Endothelial cell of umbilical vein (primary cell): ENCODE results near the gene MCEMP1. TPM values are rescaled to one million over a fixed set of nuclear protein-coding genes. Genes with fewer than 3 reads are reported as not detected.

Source experiments
- BruUV-seq: library from RNA; stranded (reverse); fragments of 400-500 nt; replicated peaks from 2 replicates; lab custom pipeline; 2021; lab: Mats Ljungman, UMichigan
- CTCF ChIA-PET: fragments of 300-600, 350-600 bp; sonication (Branson Sonifier 250); formaldehyde crosslinking; loops from one replicate; lab custom pipeline; 2021; ENCODE audit warnings: antibody characterized with exemption, inconsistent platforms; lab: Charles Lee
- POLR2A ChIA-PET: fragments of 300-600, 350-600 bp; sonication (Branson Sonifier 250); formaldehyde crosslinking; loops from one replicate; lab custom pipeline; 2021; ENCODE audit warnings: antibody characterized with exemption, inconsistent platforms; lab: Charles Lee
- DNase-seq: peaks from one replicate; pipeline ENCODE4 v3.0.0-alpha.2; 2011; ENCODE audit warnings: low read depth, low spot score
- FAIRE-seq: peaks from 2 replicates; lab custom pipeline; 2011; peaks lifted over from hg19 to GRCh38; lab: Jason Lieb, UNC
- H2AFZ ChIP-seq: 2 replicates; pipeline ENCODE4 v1.6.0; 2012; ENCODE audit warnings: low read depth, low read length, control low read depth, inconsistent platforms
- H3K27ac ChIP-seq: 2 replicates; pipeline ENCODE4 v1.5.1; 2011; ENCODE audit warnings: low read depth, mild to moderate bottlenecking, control low read depth, low read length, moderate library complexity; ENCODE audit not compliant: insufficient read depth
- H3K27me3 ChIP-seq, 2 experiments: 2 replicates each; pipeline versions ENCODE4 v1.6.0 to v1.6.1; 2011; ENCODE audit warnings: low read length in 2 of 2, mixed read lengths in 1 of 2; ENCODE audit not compliant: control insufficient read depth in 2 of 2, insufficient read depth in 2 of 2
- H3K36me3 ChIP-seq, 2 experiments: 2 replicates in 1 of 2; 3 replicates in 1 of 2; pipeline ENCODE4 v1.5.1; 2011; ENCODE audit warnings: low read length in 2 of 2, mild to moderate bottlenecking in 1 of 2, moderate library complexity in 1 of 2; ENCODE audit not compliant: control insufficient read depth in 2 of 2, insufficient read depth in 2 of 2; ENCODE audit errors: extremely low read depth in 1 of 2
- H3K4me1 ChIP-seq: 3 replicates; pipeline ENCODE4 v1.5.1; 2011; ENCODE audit warnings: mild to moderate bottlenecking, low read length; ENCODE audit not compliant: control insufficient read depth, insufficient read depth; ENCODE audit errors: extremely low read depth
- H3K4me2 ChIP-seq: 2 replicates; pipeline ENCODE4 v1.6.1; 2011; ENCODE audit warnings: low read length, control low read depth, mixed read lengths; ENCODE audit not compliant: insufficient read depth
- H3K4me3 ChIP-seq, 3 experiments: fragments of 200-600 bp in 1 of 3; sonication (generic), shearing (Covaris generic) in 1 of 3; replicated peaks in 1 of 3; 2 replicates each; pipeline ENCODE4 v1.5.1; 2011 to 2016; ENCODE audit warnings: control low read depth in 3 of 3, low read length in 3 of 3, mild to moderate bottlenecking in 2 of 3, inconsistent platforms in 1 of 3, low read depth in 1 of 3, moderate library complexity in 1 of 3; ENCODE audit not compliant: insufficient read depth in 1 of 3
- H3K79me2 ChIP-seq: 2 replicates; pipeline ENCODE4 v1.6.0; 2012; ENCODE audit warnings: low read length, inconsistent platforms; ENCODE audit not compliant: control insufficient read depth, insufficient read depth
- H3K9ac ChIP-seq: replicated peaks from 2 replicates; pipeline ENCODE3; 2011; ENCODE audit warnings: low read length, control low read depth; ENCODE audit not compliant: insufficient read depth; ENCODE audit errors: extremely low read depth
- H3K9me1 ChIP-seq: replicated peaks from 3 replicates; pipeline ENCODE4 v1.6.0; 2011; ENCODE audit warnings: mild to moderate bottlenecking, low read length; ENCODE audit not compliant: control insufficient read depth, insufficient read depth; ENCODE audit errors: extremely low read depth
- H3K9me3 ChIP-seq: replicated peaks from 2 replicates; pipeline ENCODE4 v1.5.1; 2012; ENCODE audit warnings: low read length, inconsistent platforms; ENCODE audit not compliant: control insufficient read depth, insufficient read depth
- H4K20me1 ChIP-seq: replicated peaks from 2 replicates; pipeline ENCODE3; 2011; ENCODE audit warnings: mild to moderate bottlenecking, low read length; ENCODE audit not compliant: control insufficient read depth, insufficient read depth; ENCODE audit errors: extremely low read depth
- EZH2 ChIP-seq: IDR thresholded peaks from 2 replicates; pipeline ENCODE4 v1.6.1; 2012; ENCODE audit warnings: borderline replicate concordance, low read depth, mild to moderate bottlenecking, moderate library complexity, low read length, inconsistent platforms; ENCODE audit not compliant: severe bottlenecking
- FOS ChIP-seq: IDR thresholded peaks from 2 replicates; pipeline ENCODE4 v1.6.1; 2011; ENCODE audit warnings: mild to moderate bottlenecking, low read length, moderate library complexity, borderline replicate concordance; ENCODE audit not compliant: insufficient read depth
- GATA2 ChIP-seq: IDR thresholded peaks from 2 replicates; pipeline ENCODE4 v1.7.0; 2011; ENCODE audit warnings: low read depth, mild to moderate bottlenecking, moderate library complexity, mixed read lengths, low read length; ENCODE audit not compliant: insufficient read length, insufficient read depth
- JUN ChIP-seq: IDR thresholded peaks from 2 replicates; pipeline ENCODE4 v1.6.1; 2011; ENCODE audit warnings: borderline replicate concordance, low read depth; ENCODE audit not compliant: insufficient read length, insufficient read depth
- MAX ChIP-seq: IDR thresholded peaks from 2 replicates; pipeline ENCODE4 v1.6.1; 2011; ENCODE audit not compliant: insufficient read depth, insufficient read length
- MYC ChIP-seq: IDR thresholded peaks from one replicate; pipeline ENCODE4 v1.6.1; 2011; ENCODE audit warnings: mild to moderate bottlenecking, low read depth, low read length
- POLR2A ChIP-seq: IDR thresholded peaks from 2 replicates; pipeline ENCODE4 v1.6.1; 2012; ENCODE audit warnings: low read depth, mild to moderate bottlenecking, control low read depth, low read length
- POLR2AphosphoS5 ChIP-seq: IDR thresholded peaks from 2 replicates; pipeline ENCODE4 v1.6.1; 2012; ENCODE audit warnings: low read depth, mild to moderate bottlenecking, control low read depth, low read length, moderate library complexity; ENCODE audit not compliant: insufficient read depth
- dilution Hi-C: fragments of 300-500 bp; cut with MboI; formaldehyde crosslinking; loops from one replicate; pipeline ENCODE4 v1.15.0; 2019; ENCODE audit warnings: low sequenced_read_pairs; ENCODE audit not compliant: extremely low pct_ligation_motif_present
- intact Hi-C: fragments of 100-400 bp; cut with micrococcal nuclease; formaldehyde crosslinking; loops from one replicate; pipeline ENCODE4 v1.10.0; 2022
- polyA plus RNA-seq, 4 experiments: library from polyadenylated mRNA; depleted of rRNA in 3 of 4; stranded (reverse) in 3 of 4; unstranded in 1 of 4; fragments of >200 nt; gene quantifications; 2 replicates each; pipeline versions ENCODE4 v1.2.1 to v1.2.3, GENCODE V29; 2011 to 2012; ENCODE audit warnings: missing spikeins in 1 of 4
- total RNA-seq: library from RNA; stranded (reverse); gene quantifications from 2 replicates; pipeline ENCODE4 v1.2.3, GENCODE V29; 2021
- TF ChIP-seq, protein P1 (sequence below), 2 donors: IDR thresholded peaks; 1 replicate in 1 of 2; 2 replicates in 1 of 2; pipeline ENCODE4 v1.5.1; 2011; ENCODE audit warnings: low read length in 2 of 2, mild to moderate bottlenecking in 2 of 2, moderate library complexity in 2 of 2, control low read depth in 1 of 2, inconsistent platforms in 1 of 2, low read depth in 1 of 2; ENCODE audit not compliant: insufficient read depth in 1 of 2; ENCODE audit errors: extremely low read depth in 1 of 2

MCEMP1 gene
- total and polyA plus RNA-seq, 2 donors (not counting 3 experiments of a cell fraction or from before 2014, with no cell fraction given): not detected

GRCh38 chr19:7635670-7636069 lies 41.2 kb upstream of the MCEMP1 start:
- TF ChIP-seq EZH2 (no peak), FOS (no peak), POLR2AphosphoS5 (no peak), MYC (no peak), JUN (no peak), POLR2A (no peak), GATA2 (no peak), MAX (no peak)
- TF ChIP-seq, protein P1, sequence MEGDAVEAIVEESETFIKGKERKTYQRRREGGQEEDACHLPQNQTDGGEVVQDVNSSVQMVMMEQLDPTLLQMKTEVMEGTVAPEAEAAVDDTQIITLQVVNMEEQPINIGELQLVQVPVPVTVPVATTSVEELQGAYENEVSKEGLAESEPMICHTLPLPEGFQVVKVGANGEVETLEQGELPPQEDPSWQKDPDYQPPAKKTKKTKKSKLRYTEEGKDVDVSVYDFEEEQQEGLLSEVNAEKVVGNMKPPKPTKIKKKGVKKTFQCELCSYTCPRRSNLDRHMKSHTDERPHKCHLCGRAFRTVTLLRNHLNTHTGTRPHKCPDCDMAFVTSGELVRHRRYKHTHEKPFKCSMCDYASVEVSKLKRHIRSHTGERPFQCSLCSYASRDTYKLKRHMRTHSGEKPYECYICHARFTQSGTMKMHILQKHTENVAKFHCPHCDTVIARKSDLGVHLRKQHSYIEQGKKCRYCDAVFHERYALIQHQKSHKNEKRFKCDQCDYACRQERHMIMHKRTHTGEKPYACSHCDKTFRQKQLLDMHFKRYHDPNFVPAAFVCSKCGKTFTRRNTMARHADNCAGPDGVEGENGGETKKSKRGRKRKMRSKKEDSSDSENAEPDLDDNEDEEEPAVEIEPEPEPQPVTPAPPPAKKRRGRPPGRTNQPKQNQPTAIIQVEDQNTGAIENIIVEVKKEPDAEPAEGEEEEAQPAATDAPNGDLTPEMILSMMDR (IDR thresholded peaks at IDR 0.05; ENCODE audit: extremely low read depth in 1 of 2, insufficient read depth in 1 of 2, low read depth in 1 of 2, low read length in 2 of 2): no peak
- H3K4me1 ChIP-seq: peaks cover 8% of the 10 kb centered on the region
- H3K36me3 ChIP-seq: peaks cover 0 to 4% of the 10 kb centered on the region in 2 experiments
- CTCF ChIA-PET: interaction anchor here (0.7 kb wide), 2 partner anchors 45 to 68 kb away, joined by 3 read pairs; partner anchors contain the start of gene TRAPPC5
- H3K79me2 ChIP-seq: peaks cover 2% of the 10 kb centered on the region
- no peaks in the 10 kb centered on the region for H3K27me3 ChIP-seq
- DNase-seq: no peak
- H2AFZ ChIP-seq: no peak overlapping the region
- no peak for FAIRE-seq
- no peaks in the 10 kb centered on the region for H3K9me3 ChIP-seq
- intact Hi-C loops (no loop called here), dilution Hi-C loops (no loop called here)
- no peak overlapping the region for H3K9ac ChIP-seq
- POLR2A ChIA-PET: no interaction called here
- H3K4me3 ChIP-seq: no peak overlapping the region
- no peak overlapping the region for H3K4me2 ChIP-seq
- no peak overlapping the region for H3K27ac ChIP-seq
- H3K9me1 ChIP-seq: no peaks in the 10 kb centered on the region
- H4K20me1 ChIP-seq: no peaks in the 10 kb centered on the region
- BruUV-seq: no TSS peak
